Spleen (tissue), 7 donors: ENCODE results near the gene GNAZ.

Source experiments
- POLR2A ChIP-seq, 3 donors: fragments of 450-650 bp; IDR thresholded peaks; one replicate each; pipeline ENCODE4 v1.5.1; 2017; ENCODE audit warnings: antibody characterized with exemption in 3 of 3, mild to moderate bottlenecking in 1 of 3
- POLR2AphosphoS5 ChIP-seq, 3 donors: sonication (generic); formaldehyde crosslinking; IDR thresholded peaks; one replicate each; pipeline ENCODE4 v1.5.1; 2017; ENCODE audit warnings: antibody characterized with exemption in 3 of 3
- TF ChIP-seq, protein P1 (sequence below), 11 experiments: fragments of 200-600 bp in 7 of 11; fragments of 450-650 bp in 4 of 11; sonication (generic) in 4 of 11; IDR thresholded peaks in 8 of 11; conservative IDR thresholded peaks in 3 of 11; 1 replicate in 7 of 11; 2 replicates in 4 of 11; pipeline versions ENCODE4 v1.4.0 to v1.8.0; 2016 to 2021; ENCODE audit warnings: antibody characterized with exemption in 11 of 11, inconsistent platforms in 4 of 11, mild to moderate bottlenecking in 1 of 11
- donor health status: DM: no; HTN: no; CAD: no; lungs with moderate emphysema.
- donor health status: DM: no; HTN: no; CAD: no.
- donor health status: DM: no; HTN: no; CAD: no.

DNA sequence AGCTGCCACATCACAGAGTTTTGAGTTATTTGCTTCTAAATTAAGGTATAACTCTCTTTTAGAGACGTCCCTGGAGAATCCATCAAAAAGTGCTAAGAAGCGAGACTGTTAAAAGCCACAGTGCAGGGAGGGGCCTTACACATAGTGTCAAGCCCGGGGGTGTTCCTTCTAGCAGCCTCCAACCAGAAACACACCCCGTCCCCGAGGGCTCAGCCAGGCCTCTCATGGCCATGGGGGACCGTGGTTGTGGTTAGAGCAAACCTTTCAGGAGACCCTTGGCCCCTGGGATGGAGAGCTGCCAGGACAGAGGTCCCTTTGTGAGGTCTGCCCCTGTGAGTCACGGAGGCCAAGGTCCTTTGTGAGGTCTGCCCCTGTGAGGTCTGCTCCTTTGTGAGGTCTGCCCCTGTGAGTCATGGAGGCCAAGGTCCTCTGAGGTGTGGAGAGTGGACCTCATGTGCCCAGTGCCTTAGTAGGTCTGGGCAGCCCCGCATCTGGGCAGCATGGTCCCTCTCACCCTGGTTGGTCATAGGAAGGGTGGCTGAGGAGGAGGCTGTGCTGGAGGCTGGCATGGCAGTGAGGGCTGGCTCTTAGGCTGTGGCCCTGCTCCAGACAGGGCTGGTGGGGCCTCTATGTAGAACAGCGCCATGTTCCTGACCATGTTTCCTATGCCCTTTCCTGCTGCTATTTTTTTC lies 5.4 kb downstream of the GNAZ start:
- TF ChIP-seq, protein P1, sequence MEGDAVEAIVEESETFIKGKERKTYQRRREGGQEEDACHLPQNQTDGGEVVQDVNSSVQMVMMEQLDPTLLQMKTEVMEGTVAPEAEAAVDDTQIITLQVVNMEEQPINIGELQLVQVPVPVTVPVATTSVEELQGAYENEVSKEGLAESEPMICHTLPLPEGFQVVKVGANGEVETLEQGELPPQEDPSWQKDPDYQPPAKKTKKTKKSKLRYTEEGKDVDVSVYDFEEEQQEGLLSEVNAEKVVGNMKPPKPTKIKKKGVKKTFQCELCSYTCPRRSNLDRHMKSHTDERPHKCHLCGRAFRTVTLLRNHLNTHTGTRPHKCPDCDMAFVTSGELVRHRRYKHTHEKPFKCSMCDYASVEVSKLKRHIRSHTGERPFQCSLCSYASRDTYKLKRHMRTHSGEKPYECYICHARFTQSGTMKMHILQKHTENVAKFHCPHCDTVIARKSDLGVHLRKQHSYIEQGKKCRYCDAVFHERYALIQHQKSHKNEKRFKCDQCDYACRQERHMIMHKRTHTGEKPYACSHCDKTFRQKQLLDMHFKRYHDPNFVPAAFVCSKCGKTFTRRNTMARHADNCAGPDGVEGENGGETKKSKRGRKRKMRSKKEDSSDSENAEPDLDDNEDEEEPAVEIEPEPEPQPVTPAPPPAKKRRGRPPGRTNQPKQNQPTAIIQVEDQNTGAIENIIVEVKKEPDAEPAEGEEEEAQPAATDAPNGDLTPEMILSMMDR (IDR thresholded peaks at IDR 0.05 in 8 of 11, conservative IDR thresholded peaks at IDR 0.05 in 3 of 11), result no peak
- TF ChIP-seq POLR2AphosphoS5 (IDR thresholded peaks at IDR 0.05) (no peak), POLR2A (IDR thresholded peaks at IDR 0.05) (no peak)
